Fibroblast of lung (primary cell): ENCODE data around the gene ASPDH. TPM values are rescaled to one million over a fixed set of nuclear protein-coding genes. Genes with fewer than 3 reads are reported as not detected.

ENCODE experiments used
- DNase-seq, 2 donors: peaks; one replicate each; pipeline versions ENCODE4 v3.0.0 to v3.0.0-alpha.2; 2010; ENCODE audit warnings: low read depth in 2 of 2
- H2AFZ ChIP-seq: 2 replicates; pipeline ENCODE4 v1.5.1; 2012; ENCODE audit warnings: low read length, control low read depth, inconsistent platforms
- H3K27ac ChIP-seq: 2 replicates; pipeline ENCODE4 v1.5.1; 2011; ENCODE audit warnings: low read length, control low read depth; ENCODE audit not compliant: insufficient read depth
- H3K27me3 ChIP-seq: 2 replicates; pipeline ENCODE4 v1.5.1; 2011; ENCODE audit warnings: mild to moderate bottlenecking, low read length; ENCODE audit not compliant: control insufficient read depth, insufficient read depth
- H3K36me3 ChIP-seq: 2 replicates; pipeline ENCODE4 v1.5.1; 2011; ENCODE audit warnings: low read length; ENCODE audit not compliant: control insufficient read depth, insufficient read depth
- H3K4me1 ChIP-seq: 2 replicates; pipeline ENCODE4 v1.5.1; 2011; ENCODE audit warnings: low read length; ENCODE audit not compliant: control insufficient read depth, insufficient read depth; ENCODE audit errors: extremely low read depth
- H3K4me2 ChIP-seq: 2 replicates; pipeline ENCODE4 v1.5.1; 2011; ENCODE audit warnings: low read length, control low read depth; ENCODE audit not compliant: insufficient read depth; ENCODE audit errors: extremely low read depth
- H3K4me3 ChIP-seq, 4 experiments: fragments of 200-600 bp in 1 of 4; sonication (generic) in 1 of 4; replicated peaks in 1 of 4; 2 replicates each; pipeline ENCODE4 v1.5.1; 2011 to 2016; ENCODE audit warnings: low read length in 4 of 4, low read depth in 3 of 4, mild to moderate bottlenecking in 3 of 4, control low read depth in 2 of 4, inconsistent platforms in 1 of 4, mixed read lengths in 1 of 4; ENCODE audit not compliant: insufficient read depth in 1 of 4; ENCODE audit errors: control extremely low read depth in 1 of 4
- H3K79me2 ChIP-seq: 2 replicates; pipeline ENCODE4 v1.5.1; 2012; ENCODE audit warnings: mild to moderate bottlenecking, low read length, inconsistent platforms; ENCODE audit not compliant: control insufficient read depth, insufficient read depth
- H3K9ac ChIP-seq: 2 replicates; pipeline ENCODE4 v1.5.1; 2011; ENCODE audit warnings: mild to moderate bottlenecking, low read length, control low read depth; ENCODE audit not compliant: insufficient read depth
- H3K9me3 ChIP-seq: 2 replicates; pipeline ENCODE4 v1.5.1; 2012; ENCODE audit warnings: low read depth, low read length; ENCODE audit not compliant: control insufficient read depth, insufficient read depth
- H4K20me1 ChIP-seq: 2 replicates; pipeline ENCODE4 v1.5.1; 2011; ENCODE audit warnings: low read length; ENCODE audit not compliant: control insufficient read depth, insufficient read depth; ENCODE audit errors: extremely low read depth
- CTCF ChIP-seq, 2 donors: IDR thresholded peaks in 1 of 2; conservative IDR thresholded peaks in 1 of 2; 1 replicate in 1 of 2; 2 replicates in 1 of 2; pipeline ENCODE4 v1.5.1; 2011 to 2012; ENCODE audit warnings: low read length in 2 of 2, control low read depth in 1 of 2, inconsistent platforms in 1 of 2, low read depth in 1 of 2, mild to moderate bottlenecking in 1 of 2
- EZH2 ChIP-seq: IDR thresholded peaks from 2 replicates; pipeline ENCODE4 v1.5.1; 2012; ENCODE audit warnings: low read length, control low read depth, mild to moderate bottlenecking; ENCODE audit errors: missing control alignments
- polyA plus RNA-seq, 2 donors: library from polyadenylated mRNA; depleted of rRNA in 1 of 2; stranded (reverse) in 1 of 2; unstranded in 1 of 2; fragments of >200 nt; gene quantifications; 2 replicates each; pipeline ENCODE4 v1.2.1, GENCODE V29; 2011 to 2012; ENCODE audit warnings: missing spikeins in 1 of 2
- total RNA-seq: library from RNA; depleted of rRNA; stranded (reverse); fragments of >200 nt; gene quantifications from 2 replicates; pipeline ENCODE4 v1.2.1, GENCODE V29; 2014

The ASPDH gene
- total and polyA plus RNA-seq, 2 donors (not counting 1 experiment from before 2014, with no cell fraction given), result not detected

DNA sequence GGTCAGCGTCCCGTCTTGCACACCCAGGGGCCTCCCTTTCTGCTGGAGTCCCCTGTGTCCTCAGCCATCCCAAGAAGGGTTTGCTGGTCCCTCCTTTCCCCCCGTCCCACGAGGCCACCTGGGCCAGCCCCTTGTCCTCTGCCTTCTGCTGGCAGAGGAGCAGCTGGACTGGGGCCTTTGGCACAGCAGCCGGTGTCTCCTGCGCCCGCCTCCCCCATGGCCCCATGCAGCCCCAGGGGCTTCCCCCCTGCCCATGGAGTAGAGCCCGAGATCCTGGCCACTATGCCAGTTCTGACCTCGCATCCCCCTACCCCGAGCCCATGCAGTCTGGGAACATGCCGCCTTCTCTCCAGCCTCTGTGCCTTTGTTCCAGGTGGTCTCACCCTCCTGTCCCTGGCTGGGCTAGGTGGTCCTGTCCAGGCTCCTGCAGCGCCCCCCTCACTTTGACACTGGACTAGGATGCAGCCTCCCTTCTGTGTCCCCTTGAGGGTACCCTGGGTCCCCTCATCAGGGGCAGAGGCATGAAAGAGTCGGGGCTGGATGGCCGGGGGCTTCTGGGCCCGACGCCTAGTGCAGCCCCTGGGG lies 31.4 kb downstream of the ASPDH start:
- Histone ChIP-seq H3K9ac (no peak overlapping the region), H4K20me1 (no peaks in the 10 kb centered on the region), H3K36me3 (peaks cover 9% of the 10 kb centered on the region), H3K4me1 (no peaks in the 10 kb centered on the region), H3K27me3 (peaks cover 1% of the 10 kb centered on the region), H3K79me2 (peaks cover 8% of the 10 kb centered on the region), H3K4me2 (no peak overlapping the region), H3K4me3 (no peak overlapping the region), H3K27ac (no peak overlapping the region), H2AFZ (no peak overlapping the region), H3K9me3 (no peaks in the 10 kb centered on the region)
- no peak for DNase-seq
- no peak for TF ChIP-seq EZH2
- no peak for TF ChIP-seq CTCF (conservative IDR thresholded peaks at IDR 0.05 in 1 of 2, IDR thresholded peaks at IDR 0.05 in 1 of 2; ENCODE audit: low read depth in 1 of 2, low read length in 2 of 2)

DNA sequence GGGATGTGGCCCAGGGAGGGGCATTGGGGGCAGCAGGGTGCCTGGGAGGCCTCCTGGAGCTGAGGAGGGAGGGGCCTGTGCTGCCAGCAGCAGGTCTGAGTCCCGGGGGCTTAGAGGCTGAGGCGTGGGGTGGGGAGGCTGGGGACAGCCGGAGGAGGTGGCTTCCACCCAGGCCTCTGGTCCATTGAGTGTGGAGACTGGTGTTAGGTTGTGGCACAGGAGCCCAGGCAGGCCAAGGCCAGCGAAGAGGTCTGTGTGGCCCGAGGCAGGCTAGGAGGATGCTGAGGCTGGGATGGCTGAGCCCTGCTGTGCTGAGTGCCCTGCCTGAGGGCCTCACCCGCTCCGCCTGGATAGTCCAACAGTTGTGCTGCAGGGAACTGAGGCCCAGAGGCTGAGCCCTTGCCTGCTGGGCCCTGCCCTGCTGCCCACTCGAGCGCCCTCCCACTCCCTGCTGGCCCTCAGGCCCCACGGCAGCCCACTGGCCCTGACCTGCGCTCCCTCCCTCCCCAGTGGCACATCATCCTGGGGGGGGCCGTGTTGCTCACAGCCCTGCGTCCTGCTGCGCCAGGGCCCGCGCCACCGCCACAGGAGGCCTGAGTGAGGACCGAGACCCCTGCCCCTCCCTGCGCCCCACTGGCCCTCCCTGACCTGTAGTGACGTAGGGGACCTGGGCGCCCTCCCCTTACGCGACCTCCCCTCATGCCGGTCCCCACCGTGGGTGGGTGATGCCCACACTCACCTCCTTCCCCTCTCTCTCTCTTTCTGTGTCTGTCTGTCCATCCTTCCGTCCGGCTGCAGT lies 32.2 kb downstream of the ASPDH start:
- no peaks in the 10 kb centered on the region for H3K27me3 ChIP-seq
- no peak for DNase-seq
- H3K4me2 ChIP-seq, result no peak overlapping the region
- TF ChIP-seq CTCF (conservative IDR thresholded peaks at IDR 0.05 in 1 of 2, IDR thresholded peaks at IDR 0.05 in 1 of 2; ENCODE audit: low read depth in 1 of 2, low read length in 2 of 2) (no peak), EZH2 (no peak)
- no peak overlapping the region for H3K27ac ChIP-seq
- H3K4me3 ChIP-seq, result no peak overlapping the region
- peaks cover 8% of the 10 kb centered on the region for H3K79me2 ChIP-seq
- H2AFZ ChIP-seq, result no peak overlapping the region
- peaks cover 9% of the 10 kb centered on the region for H3K36me3 ChIP-seq
- H3K9me3 ChIP-seq, result no peaks in the 10 kb centered on the region
- no peaks in the 10 kb centered on the region for H3K4me1 ChIP-seq
- no peaks in the 10 kb centered on the region for H4K20me1 ChIP-seq
- H3K9ac ChIP-seq, result no peak overlapping the region

DNA sequence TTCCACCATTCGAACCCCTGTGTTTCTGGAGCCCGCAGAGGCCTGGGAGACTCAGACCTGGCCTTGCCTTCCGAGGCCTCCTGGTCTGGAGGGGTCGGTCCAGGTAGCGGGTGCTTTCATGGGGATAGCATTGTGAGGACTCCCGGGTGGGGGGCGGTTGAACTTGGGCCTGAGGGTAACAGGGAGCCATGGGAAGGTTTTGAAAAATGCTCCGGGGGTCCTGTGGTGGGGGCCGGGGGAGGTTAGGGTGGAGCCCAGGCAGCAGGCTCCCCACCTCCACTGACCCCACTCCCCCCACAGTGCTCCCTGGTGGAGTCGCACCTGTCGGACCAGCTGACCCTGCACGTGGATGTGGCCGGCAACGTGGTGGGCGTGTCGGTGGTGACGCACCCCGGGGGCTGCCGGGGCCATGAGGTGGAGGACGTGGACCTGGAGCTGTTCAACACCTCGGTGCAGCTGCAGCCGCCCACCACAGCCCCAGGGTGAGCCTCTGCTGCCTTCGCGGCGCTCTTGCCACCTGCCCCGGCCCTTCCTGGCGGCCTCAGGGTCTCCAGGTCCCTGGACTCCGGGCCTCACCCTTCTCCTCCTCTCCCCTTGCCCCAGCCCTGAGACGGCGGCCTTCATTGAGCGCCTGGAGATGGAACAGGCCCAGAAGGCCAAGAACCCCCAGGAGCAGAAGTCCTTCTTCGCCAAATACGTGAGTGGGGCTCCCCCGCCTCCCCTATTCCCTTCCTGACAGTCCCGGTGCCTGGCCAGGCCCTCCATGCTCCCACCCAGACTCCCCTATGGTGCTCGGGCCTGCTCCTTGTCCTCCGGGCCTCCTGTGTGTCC lies 33.2 kb downstream of the ASPDH start:
- TF ChIP-seq EZH2, result no peak
- no peak for TF ChIP-seq CTCF (conservative IDR thresholded peaks at IDR 0.05 in 1 of 2, IDR thresholded peaks at IDR 0.05 in 1 of 2; ENCODE audit: low read depth in 1 of 2, low read length in 2 of 2)
- Histone ChIP-seq H4K20me1 (no peaks in the 10 kb centered on the region), H3K27ac (no peak overlapping the region), H3K4me3 (no peak overlapping the region), H3K4me1 (no peaks in the 10 kb centered on the region), H3K9me3 (no peaks in the 10 kb centered on the region), H3K4me2 (no peak overlapping the region), H2AFZ (no peak overlapping the region), H3K9ac (no peak overlapping the region), H3K36me3 (peaks cover 9% of the 10 kb centered on the region), H3K27me3 (no peaks in the 10 kb centered on the region), H3K79me2 (peaks cover 8% of the 10 kb centered on the region)
- no peak for DNase-seq
